T-helper 2 cell treated with Interferon-gamma antibody and Interleukin-4, amounts not matched to agents 5 μg/mL and 100 μg/mL, for 36 hours (primary cell): ENCODE data around the gene GLI3.

Experiments used
- DNase-seq: peaks from one replicate; pipeline ENCODE4 v3.0.0; 2021; ENCODE audit warnings: low spot score
- H3K27ac Mint-ChIP-seq: one replicate; pipeline ENCODE4 v1.8.0; 2021; ENCODE audit warnings: mild to moderate bottlenecking, mixed read lengths
- H3K27me3 Mint-ChIP-seq: one replicate; pipeline ENCODE4 v1.8.0; 2021; ENCODE audit warnings: low read depth, mixed read lengths
- H3K36me3 Mint-ChIP-seq: one replicate; pipeline ENCODE4 v1.8.0; 2021; ENCODE audit warnings: low read depth, mixed read lengths
- H3K4me1 Mint-ChIP-seq: one replicate; pipeline ENCODE4 v1.8.0; 2021; ENCODE audit warnings: low read depth, mixed read lengths
- H3K4me3 Mint-ChIP-seq: one replicate; pipeline ENCODE4 v1.8.0; 2022; ENCODE audit warnings: mild to moderate bottlenecking, moderate library complexity, mixed read lengths
- H3K9me3 Mint-ChIP-seq: one replicate; pipeline ENCODE4 v1.8.0; 2021; ENCODE audit warnings: mixed read lengths

The GLI3 gene

GRCh38 chr7:42025635-42026375 lies 211.2 kb downstream of the GLI3 start:
- Mint-ChIP-seq H3K9me3 (no peaks in the 10 kb centered on the region), H3K4me3 (no peak overlapping the region), H3K36me3 (no peaks in the 10 kb centered on the region), H3K27ac (no peak overlapping the region), H3K27me3 (no peaks in the 10 kb centered on the region), H3K4me1 (no peaks in the 10 kb centered on the region)
- no peak for DNase-seq

- Mint-ChIP-seq H3K27me3 (no peaks in the 10 kb centered on the region), H3K36me3 (no peaks in the 10 kb centered on the region), H3K4me3 (no peak overlapping the region), H3K4me1 (no peaks in the 10 kb centered on the region), H3K9me3 (no peaks in the 10 kb centered on the region), H3K27ac (no peak overlapping the region)
- no peak for DNase-seq
These were observed 212.5 kb downstream of the GLI3 start for GRCh38 chr7:42024537-42024936.

- H3K4me3 Mint-ChIP-seq = no peak overlapping the region
- no peaks in the 10 kb centered on the region for H3K36me3 Mint-ChIP-seq
- DNase-seq = no peak
- H3K4me1 Mint-ChIP-seq = no peaks in the 10 kb centered on the region
- no peaks in the 10 kb centered on the region for H3K9me3 Mint-ChIP-seq
- H3K27ac Mint-ChIP-seq = no peak overlapping the region
- H3K27me3 Mint-ChIP-seq = no peaks in the 10 kb centered on the region
These were observed 213.7 kb downstream of the GLI3 start for GRCh38 chr7:42023262-42023661.

GRCh38 chr7:42022791-42023190 lies 214.2 kb downstream of the GLI3 start:
- no peaks in the 10 kb centered on the region for H3K4me1 Mint-ChIP-seq
- H3K9me3 Mint-ChIP-seq = no peaks in the 10 kb centered on the region
- no peaks in the 10 kb centered on the region for H3K36me3 Mint-ChIP-seq
- no peaks in the 10 kb centered on the region for H3K27me3 Mint-ChIP-seq
- H3K4me3 Mint-ChIP-seq = no peak overlapping the region
- no peak overlapping the region for H3K27ac Mint-ChIP-seq
- DNase-seq = no peak

DNA sequence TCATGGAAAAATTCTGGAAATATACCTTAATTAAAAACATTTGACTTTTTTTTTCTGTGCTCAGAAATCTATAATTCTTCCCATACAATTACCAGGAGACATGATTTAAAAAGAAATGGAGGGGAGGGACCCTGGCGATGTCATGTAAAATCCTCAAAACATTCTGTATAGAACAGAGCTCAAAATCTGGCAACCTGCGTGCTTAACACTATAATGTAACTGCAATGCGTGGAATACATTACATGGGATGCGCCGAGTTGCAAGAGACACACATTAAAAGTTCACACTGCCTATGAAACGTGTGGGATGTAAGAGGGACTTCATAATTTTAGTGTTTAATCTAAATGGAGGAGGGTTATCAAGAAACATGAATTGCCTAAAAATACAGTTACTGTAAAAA lies 215.0 kb downstream of the GLI3 start:
- no peak for DNase-seq
- H3K27me3 Mint-ChIP-seq = no peaks in the 10 kb centered on the region
- no peak overlapping the region for H3K27ac Mint-ChIP-seq
- H3K4me1 Mint-ChIP-seq = no peaks in the 10 kb centered on the region
- H3K4me3 Mint-ChIP-seq = no peak overlapping the region
- no peaks in the 10 kb centered on the region for H3K36me3 Mint-ChIP-seq
- no peaks in the 10 kb centered on the region for H3K9me3 Mint-ChIP-seq

- DNase-seq = no peak
- no peaks in the 10 kb centered on the region for H3K4me1 Mint-ChIP-seq
- H3K27ac Mint-ChIP-seq = no peak overlapping the region
- H3K36me3 Mint-ChIP-seq = no peaks in the 10 kb centered on the region
- H3K27me3 Mint-ChIP-seq = no peaks in the 10 kb centered on the region
- no peak overlapping the region for H3K4me3 Mint-ChIP-seq
- H3K9me3 Mint-ChIP-seq = no peaks in the 10 kb centered on the region
These were observed 215.4 kb downstream of the GLI3 start for GRCh38 chr7:42021631-42022030.

GRCh38 chr7:42020061-42020460 lies 216.9 kb downstream of the GLI3 start:
- no peaks in the 10 kb centered on the region for H3K36me3 Mint-ChIP-seq
- H3K27me3 Mint-ChIP-seq = no peaks in the 10 kb centered on the region
- no peak overlapping the region for H3K27ac Mint-ChIP-seq
- no peak for DNase-seq
- H3K4me3 Mint-ChIP-seq = no peak overlapping the region
- no peaks in the 10 kb centered on the region for H3K9me3 Mint-ChIP-seq
- H3K4me1 Mint-ChIP-seq = no peaks in the 10 kb centered on the region

GRCh38 chr7:42017349-42017986 lies 219.5 kb downstream of the GLI3 start:
- no peaks in the 10 kb centered on the region for H3K4me1 Mint-ChIP-seq
- no peak overlapping the region for H3K4me3 Mint-ChIP-seq
- H3K9me3 Mint-ChIP-seq = peaks cover 9% of the 10 kb centered on the region
- no peak for DNase-seq
- H3K27me3 Mint-ChIP-seq = no peaks in the 10 kb centered on the region
- H3K36me3 Mint-ChIP-seq = no peaks in the 10 kb centered on the region
- H3K27ac Mint-ChIP-seq = no peak overlapping the region

- DNase-seq = no peak
- H3K9me3 Mint-ChIP-seq = peaks cover 9% of the 10 kb centered on the region
- no peaks in the 10 kb centered on the region for H3K36me3 Mint-ChIP-seq
- H3K27me3 Mint-ChIP-seq = no peaks in the 10 kb centered on the region
- no peaks in the 10 kb centered on the region for H3K4me1 Mint-ChIP-seq
- no peak overlapping the region for H3K4me3 Mint-ChIP-seq
- no peak overlapping the region for H3K27ac Mint-ChIP-seq
These were observed 220.5 kb downstream of the GLI3 start for GRCh38 chr7:42016517-42016916.

GRCh38 chr7:42014625-42015618 lies 222.1 kb downstream of the GLI3 start:
- DNase-seq = peak; percentile 6
- no peaks in the 10 kb centered on the region for H3K4me1 Mint-ChIP-seq
- no peak overlapping the region for H3K27ac Mint-ChIP-seq
- H3K27me3 Mint-ChIP-seq = no peaks in the 10 kb centered on the region
- peaks cover 9% of the 10 kb centered on the region for H3K9me3 Mint-ChIP-seq
- no peak overlapping the region for H3K4me3 Mint-ChIP-seq
- no peaks in the 10 kb centered on the region for H3K36me3 Mint-ChIP-seq

GRCh38 chr7:42012786-42013360 lies 224.1 kb downstream of the GLI3 start:
- H3K4me1 Mint-ChIP-seq = no peaks in the 10 kb centered on the region
- H3K27me3 Mint-ChIP-seq = no peaks in the 10 kb centered on the region
- H3K36me3 Mint-ChIP-seq = no peaks in the 10 kb centered on the region
- H3K4me3 Mint-ChIP-seq = no peak overlapping the region
- H3K27ac Mint-ChIP-seq = no peak overlapping the region
- H3K9me3 Mint-ChIP-seq = peaks cover 9% of the 10 kb centered on the region
- DNase-seq = no peak

DNA sequence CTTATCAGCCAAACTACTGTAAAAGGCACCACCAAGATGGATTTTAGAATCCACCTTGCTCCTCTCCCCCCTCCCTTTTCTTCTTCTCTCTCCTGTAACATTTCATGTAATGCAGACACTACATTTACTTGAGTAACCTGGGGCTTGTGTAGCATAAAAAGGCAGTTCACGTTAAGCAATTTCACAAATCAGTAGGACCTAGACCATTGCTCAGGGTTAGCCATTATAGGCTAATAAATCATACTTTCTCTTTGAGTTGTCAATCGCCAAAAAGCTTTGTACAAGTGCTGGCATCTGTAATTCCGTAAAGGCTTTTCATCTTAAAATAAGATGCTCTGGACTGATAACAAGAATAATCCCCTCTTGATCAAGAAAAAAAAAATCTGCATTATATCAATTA lies 224.7 kb downstream of the GLI3 start:
- Mint-ChIP-seq H3K4me3 (no peak overlapping the region), H3K4me1 (no peaks in the 10 kb centered on the region), H3K9me3 (peaks cover 9% of the 10 kb centered on the region), H3K27me3 (no peaks in the 10 kb centered on the region), H3K27ac (no peak overlapping the region), H3K36me3 (no peaks in the 10 kb centered on the region)
- no peak for DNase-seq

DNA sequence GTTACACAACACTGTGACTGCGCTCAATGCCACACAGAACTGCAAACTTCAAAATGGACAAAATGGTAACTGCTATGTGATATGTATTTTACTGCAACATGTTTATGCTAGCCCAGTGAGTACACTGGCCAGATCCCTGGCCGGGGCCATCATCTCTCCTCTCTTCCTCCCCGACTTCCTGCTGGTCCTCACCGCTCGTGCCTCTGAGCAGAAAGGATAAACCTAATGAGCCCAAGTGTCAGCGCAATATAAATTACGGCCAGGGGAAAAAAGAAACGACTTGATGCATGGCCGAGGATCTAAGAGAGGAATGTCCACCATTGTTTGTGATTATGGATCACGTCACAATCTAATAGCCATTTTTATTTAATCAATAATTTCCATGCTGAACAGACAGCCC lies 225.2 kb downstream of the GLI3 start:
- Mint-ChIP-seq H3K27me3 (no peaks in the 10 kb centered on the region), H3K36me3 (no peaks in the 10 kb centered on the region), H3K27ac (no peak overlapping the region), H3K9me3 (peaks cover 9% of the 10 kb centered on the region), H3K4me3 (no peak overlapping the region), H3K4me1 (no peaks in the 10 kb centered on the region)
- DNase-seq = no peak

- Mint-ChIP-seq H3K4me3 (no peak overlapping the region), H3K27me3 (no peaks in the 10 kb centered on the region), H3K27ac (no peak overlapping the region), H3K9me3 (peaks cover 9% of the 10 kb centered on the region), H3K4me1 (no peaks in the 10 kb centered on the region), H3K36me3 (no peaks in the 10 kb centered on the region)
- no peak for DNase-seq
These were observed 226.3 kb downstream of the GLI3 start for GRCh38 chr7:42010751-42011150.
